IgD-negative memory B cell (primary cell): Measurements from ENCODE around the gene HS3ST2. TPM values are rescaled to one million over a fixed set of nuclear protein-coding genes. Genes with fewer than 3 reads are reported as not detected.
"Not testable (repeated sequence)": the region's sequence is repeated elsewhere in the genome, so short reads cannot be mapped to it uniquely, and the experiment has no call there.

ENCODE experiments used
- H3K27ac Mint-ChIP-seq, 3 donors: one replicate each; pipeline ENCODE4 v1.8.0; 2020 to 2022; ENCODE audit warnings: mild to moderate bottlenecking in 3 of 3, mixed read lengths in 3 of 3, moderate library complexity in 1 of 3
- H3K27me3 Mint-ChIP-seq: one replicate; pipeline ENCODE4 v1.8.0; 2021; ENCODE audit warnings: mixed read lengths
- H3K36me3 Mint-ChIP-seq: one replicate; pipeline ENCODE4 v1.8.0; 2020; ENCODE audit warnings: mild to moderate bottlenecking, mixed read lengths
- H3K4me1 Mint-ChIP-seq, 3 donors: one replicate each; pipeline ENCODE4 v1.8.0; 2020 to 2022; ENCODE audit warnings: mixed read lengths in 3 of 3, mild to moderate bottlenecking in 1 of 3
- H3K4me3 Mint-ChIP-seq, 4 donors: one replicate each; pipeline ENCODE4 v1.8.0; 2020 to 2022; ENCODE audit warnings: mild to moderate bottlenecking in 4 of 4, mixed read lengths in 4 of 4, moderate library complexity in 3 of 4
- H3K9me3 Mint-ChIP-seq, 3 donors: one replicate each; pipeline ENCODE4 v1.8.0; 2020 to 2021; ENCODE audit warnings: mixed read lengths in 3 of 3, mild to moderate bottlenecking in 1 of 3
- polyA plus RNA-seq: library from polyadenylated mRNA; unstranded; fragments of 300-500 nt; fragmentation: Illumina TruSeq; gene quantifications from one replicate; pipeline ENCODE4 v1.2.3, GENCODE V29; 2021

HS3ST2 gene
- polyA plus RNA-seq, 1 donor from 2014 or later, result not detected

GRCh38 chr16:22923491-22923890, 109.5 kb downstream of the HS3ST2 start:
- peaks cover 0 to 4% (median 2%) of the 10 kb centered on the region in 3 donors for H3K9me3 Mint-ChIP-seq
- H3K27me3 Mint-ChIP-seq, result peaks cover 10% of the 10 kb centered on the region
- H3K4me3 Mint-ChIP-seq, result no peak overlapping the region
- H3K36me3 Mint-ChIP-seq, result no peaks in the 10 kb centered on the region
- H3K27ac Mint-ChIP-seq, result no peak overlapping the region
- H3K4me1 Mint-ChIP-seq, result peaks cover 0 to 3% (median 0%) of the 10 kb centered on the region in 3 donors

- H3K9me3 Mint-ChIP-seq, result peaks cover 0 to 2% (median 2%) of the 10 kb centered on the region in 3 donors
- no peak overlapping the region for H3K4me3 Mint-ChIP-seq
- peaks cover 0 to 3% (median 0%) of the 10 kb centered on the region in 3 donors for H3K4me1 Mint-ChIP-seq
- H3K36me3 Mint-ChIP-seq, result no peaks in the 10 kb centered on the region
- H3K27me3 Mint-ChIP-seq, result peaks cover 6% of the 10 kb centered on the region
- H3K27ac Mint-ChIP-seq, result no peak overlapping the region
These were observed 110.5 kb downstream of the HS3ST2 start for GRCh38 chr16:22924492-22924891.

- peaks cover 6% of the 10 kb centered on the region for H3K27me3 Mint-ChIP-seq
- no peak overlapping the region for H3K27ac Mint-ChIP-seq
- H3K36me3 Mint-ChIP-seq, result no peaks in the 10 kb centered on the region
- no peak overlapping the region for H3K4me3 Mint-ChIP-seq
- H3K4me1 Mint-ChIP-seq, result peaks cover 0 to 5% (median 0%) of the 10 kb centered on the region in 3 donors
- peaks cover 0 to 2% (median 2%) of the 10 kb centered on the region in 3 donors for H3K9me3 Mint-ChIP-seq
These were observed 112.3 kb downstream of the HS3ST2 start for GRCh38 chr16:22926105-22926751.

GRCh38 chr16:22927306-22927705, 113.3 kb downstream of the HS3ST2 start:
- H3K9me3 Mint-ChIP-seq, result peaks cover 0 to 2% (median 2%) of the 10 kb centered on the region in 3 donors
- H3K27ac Mint-ChIP-seq, result no peak overlapping the region
- H3K27me3 Mint-ChIP-seq, result peaks cover 8% of the 10 kb centered on the region
- peaks cover 4% of the 10 kb centered on the region for H3K36me3 Mint-ChIP-seq
- H3K4me1 Mint-ChIP-seq, result peaks cover 0 to 13% (median 3%) of the 10 kb centered on the region in 3 donors
- H3K4me3 Mint-ChIP-seq, result no peak overlapping the region

GRCh38 chr16:22928882-22929435, 115.0 kb downstream of the HS3ST2 start:
- peaks cover 10 to 25% (median 17%) of the 10 kb centered on the region in 3 donors for H3K4me1 Mint-ChIP-seq
- peaks cover 4% of the 10 kb centered on the region for H3K36me3 Mint-ChIP-seq
- peaks cover 0 to 2% (median 0%) of the 10 kb centered on the region in 3 donors for H3K9me3 Mint-ChIP-seq
- H3K4me3 Mint-ChIP-seq, result no peak overlapping the region
- no peak overlapping the region for H3K27ac Mint-ChIP-seq
- H3K27me3 Mint-ChIP-seq, result peaks cover 7% of the 10 kb centered on the region

- H3K27ac Mint-ChIP-seq, result no peak overlapping the region
- H3K36me3 Mint-ChIP-seq, result peaks cover 4% of the 10 kb centered on the region
- H3K27me3 Mint-ChIP-seq, result peaks cover 7% of the 10 kb centered on the region
These were observed 115.5 kb downstream of the HS3ST2 start for GRCh38 chr16:22929461-22929860.

GRCh38 chr16:22932032-22932771, 118.2 kb downstream of the HS3ST2 start:
- H3K36me3 Mint-ChIP-seq, result peaks cover 4% of the 10 kb centered on the region
- H3K27me3 Mint-ChIP-seq, result peaks cover 2% of the 10 kb centered on the region
- H3K27ac Mint-ChIP-seq, result no peak overlapping the region
- H3K4me3 Mint-ChIP-seq, result peak overlapping the region in 2 of 4 donors; percentile 88 to 89
- H3K9me3 Mint-ChIP-seq, result no peaks in the 10 kb centered on the region
- peaks cover 18 to 38% (median 37%) of the 10 kb centered on the region in 3 donors for H3K4me1 Mint-ChIP-seq

More at GRCh38 chr16:22929461-22929860, 115.5 kb downstream of the HS3ST2 start:
- H3K4me1 Mint-ChIP-seq, result peaks cover 10 to 24% (median 19%) of the 10 kb centered on the region in 3 donors
- no peaks in the 10 kb centered on the region for H3K9me3 Mint-ChIP-seq
- H3K4me3 Mint-ChIP-seq, result no peak overlapping the region

GRCh38 chr16:22933173-22933572, 119.2 kb downstream of the HS3ST2 start:
- peaks cover 4% of the 10 kb centered on the region for H3K36me3 Mint-ChIP-seq
- peaks cover 18 to 38% (median 37%) of the 10 kb centered on the region in 3 donors for H3K4me1 Mint-ChIP-seq
- peak overlapping the region in 3 of 4 donors; percentile 53 to 89 (median 87) for H3K4me3 Mint-ChIP-seq
- H3K27ac Mint-ChIP-seq, result peak overlapping the region in 1 of 3 donors; percentile 14
- H3K27me3 Mint-ChIP-seq, result peaks cover 2% of the 10 kb centered on the region
- no peaks in the 10 kb centered on the region for H3K9me3 Mint-ChIP-seq

GRCh38 chr16:22934786-22935185, 120.8 kb downstream of the HS3ST2 start:
- peaks cover 6% of the 10 kb centered on the region for H3K27me3 Mint-ChIP-seq
- H3K4me3 Mint-ChIP-seq, result peak overlapping the region in 2 of 4 donors; percentile 5 to 23
- no peak overlapping the region for H3K27ac Mint-ChIP-seq
- no peaks in the 10 kb centered on the region for H3K9me3 Mint-ChIP-seq
- peaks cover 4% of the 10 kb centered on the region for H3K36me3 Mint-ChIP-seq
- peaks cover 24 to 42% (median 38%) of the 10 kb centered on the region in 3 donors for H3K4me1 Mint-ChIP-seq

GRCh38 chr16:22937169-22937568, 123.2 kb downstream of the HS3ST2 start:
- Mint-ChIP-seq H3K27ac (no peak overlapping the region), H3K9me3 (no peaks in the 10 kb centered on the region), H3K36me3 (no peaks in the 10 kb centered on the region), H3K27me3 (peaks cover 4% of the 10 kb centered on the region), H3K4me3 (no peak overlapping the region), H3K4me1 (peaks cover 24 to 36% (median 34%) of the 10 kb centered on the region in 3 donors)

- Mint-ChIP-seq H3K27ac (no peak overlapping the region), H3K4me3 (no peak overlapping the region), H3K27me3 (peaks cover 7% of the 10 kb centered on the region), H3K9me3 (no peaks in the 10 kb centered on the region), H3K4me1 (peaks cover 14 to 21% (median 21%) of the 10 kb centered on the region in 3 donors), H3K36me3 (no peaks in the 10 kb centered on the region)
These were observed 124.7 kb downstream of the HS3ST2 start for GRCh38 chr16:22938647-22939046.

GRCh38 chr16:22939744-22940363, 125.9 kb downstream of the HS3ST2 start:
- not testable (repeated sequence) for H3K36me3 Mint-ChIP-seq, H3K9me3 Mint-ChIP-seq, H3K27ac Mint-ChIP-seq, H3K4me3 Mint-ChIP-seq
- H3K27me3 Mint-ChIP-seq, result peaks cover 12% of the 10 kb centered on the region
- peaks cover 13 to 15% (median 15%) of the 10 kb centered on the region in 3 donors for H3K4me1 Mint-ChIP-seq

- no peak overlapping the region for H3K27ac Mint-ChIP-seq
- H3K9me3 Mint-ChIP-seq, result no peaks in the 10 kb centered on the region
- no peaks in the 10 kb centered on the region for H3K36me3 Mint-ChIP-seq
- peaks cover 0 to 7% (median 5%) of the 10 kb centered on the region in 3 donors for H3K4me1 Mint-ChIP-seq
- H3K4me3 Mint-ChIP-seq, result no peak overlapping the region
- peaks cover 12% of the 10 kb centered on the region for H3K27me3 Mint-ChIP-seq
These were observed 128.1 kb downstream of the HS3ST2 start for GRCh38 chr16:22941970-22942501.

GRCh38 chr16:22942811-22943210, 128.8 kb downstream of the HS3ST2 start:
- peaks cover 12% of the 10 kb centered on the region for H3K27me3 Mint-ChIP-seq
- no peaks in the 10 kb centered on the region for H3K9me3 Mint-ChIP-seq
- no peak overlapping the region for H3K27ac Mint-ChIP-seq
- H3K4me1 Mint-ChIP-seq, result peaks cover 0 to 7% (median 6%) of the 10 kb centered on the region in 3 donors
- H3K36me3 Mint-ChIP-seq, result no peaks in the 10 kb centered on the region
- H3K4me3 Mint-ChIP-seq, result no peak overlapping the region
